Measurements from ENCODE around the gene CASTOR1.

Gene CASTOR1

DNA sequence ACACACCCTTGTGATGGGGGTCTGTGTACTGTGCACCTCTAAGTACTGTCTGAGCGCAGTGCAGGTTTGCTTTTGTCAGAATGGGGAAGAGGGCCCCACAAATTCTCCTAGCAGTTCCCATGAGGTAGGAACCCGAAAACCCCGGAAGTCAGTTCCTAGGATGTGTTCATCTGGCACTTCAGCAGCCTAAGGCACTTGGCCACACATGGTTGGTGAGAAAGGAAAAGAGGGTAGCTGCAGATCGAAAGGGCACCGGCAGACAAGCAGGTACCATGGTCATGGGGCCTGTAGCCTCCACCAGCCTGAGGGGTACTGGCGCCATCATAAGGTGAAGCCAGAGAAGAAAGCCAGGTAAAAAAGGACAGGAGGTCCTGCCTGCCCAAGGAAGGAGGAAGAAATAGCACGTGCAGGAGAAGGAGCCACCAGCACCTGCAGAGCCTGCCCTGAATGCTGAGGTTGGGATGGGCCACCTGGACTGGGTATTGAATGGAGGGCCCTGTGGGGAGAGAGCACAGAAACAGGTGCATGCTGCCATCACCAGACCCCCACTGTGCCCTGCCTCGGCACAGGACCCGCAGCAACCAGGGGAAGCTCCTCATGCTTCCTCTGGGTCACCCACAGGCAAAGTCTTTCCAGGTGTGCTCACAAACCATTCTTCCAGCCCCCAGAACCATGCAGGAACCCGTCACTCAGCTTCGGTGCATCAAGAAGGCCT is 8.1 kb upstream of the CASTOR1 start:
- no peak for DNase-seq

DNA sequence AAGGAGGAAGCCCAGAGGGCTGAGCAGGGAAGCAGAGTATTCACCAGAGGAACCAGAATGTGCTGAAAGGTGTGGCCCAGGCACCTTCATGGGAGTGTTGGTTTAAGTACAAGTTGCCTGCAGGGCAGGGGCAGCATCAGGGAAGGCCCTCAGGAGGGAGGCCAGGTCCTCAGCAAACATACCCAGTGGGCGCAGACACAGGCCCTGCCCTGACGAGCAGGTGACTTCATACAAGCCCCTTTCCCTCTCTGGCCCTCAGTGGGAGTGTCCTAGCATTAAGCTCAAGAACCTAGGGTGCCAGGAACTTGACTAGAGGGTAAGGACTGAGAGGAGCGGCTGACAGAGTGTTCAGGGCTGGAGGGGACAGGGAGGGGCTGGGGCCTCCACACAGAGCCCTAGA is 7.5 kb upstream of the CASTOR1 start:
- DNase-seq: no peak

DNA sequence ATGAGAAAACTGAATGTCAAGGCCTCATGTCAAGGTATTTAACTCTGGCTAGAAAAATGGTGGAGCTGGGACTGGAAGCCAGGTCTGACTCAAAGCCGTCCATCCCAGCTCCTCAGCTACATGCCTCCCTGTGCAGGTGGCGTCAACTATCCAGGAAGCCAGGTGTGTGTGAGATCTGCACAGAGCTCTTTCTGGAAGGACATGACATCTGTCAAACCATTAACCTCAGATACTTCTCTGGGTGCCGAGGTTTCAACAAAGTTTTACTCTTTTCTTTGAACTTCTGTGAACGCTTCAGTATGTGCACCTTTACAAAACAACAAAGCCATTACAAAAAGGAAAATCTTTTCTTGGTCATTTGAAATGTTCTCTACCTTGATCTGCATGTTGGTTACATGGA is 7.0 kb upstream of the CASTOR1 start:
- DNase-seq: no peak

DNA sequence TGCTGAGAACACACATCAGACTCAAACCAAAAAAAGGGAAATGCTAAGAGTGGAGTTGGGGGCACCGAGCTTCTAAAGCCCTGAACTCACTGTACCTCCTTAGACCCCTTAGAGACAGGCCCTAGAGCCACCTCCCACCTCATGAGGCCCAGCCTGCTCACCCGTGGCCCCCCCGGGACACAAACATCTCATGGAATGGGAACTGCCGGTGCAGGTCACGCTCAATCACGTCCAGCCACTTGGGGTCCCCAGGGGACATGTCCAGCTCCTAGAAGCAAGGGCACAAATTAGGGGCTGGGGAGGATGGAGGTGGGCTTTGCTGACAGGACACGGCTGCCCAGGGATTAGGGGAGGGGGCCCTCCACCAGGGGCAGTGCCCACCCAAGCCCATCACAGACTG is 6.3 kb upstream of the CASTOR1 start:
- no peak for DNase-seq

DNA sequence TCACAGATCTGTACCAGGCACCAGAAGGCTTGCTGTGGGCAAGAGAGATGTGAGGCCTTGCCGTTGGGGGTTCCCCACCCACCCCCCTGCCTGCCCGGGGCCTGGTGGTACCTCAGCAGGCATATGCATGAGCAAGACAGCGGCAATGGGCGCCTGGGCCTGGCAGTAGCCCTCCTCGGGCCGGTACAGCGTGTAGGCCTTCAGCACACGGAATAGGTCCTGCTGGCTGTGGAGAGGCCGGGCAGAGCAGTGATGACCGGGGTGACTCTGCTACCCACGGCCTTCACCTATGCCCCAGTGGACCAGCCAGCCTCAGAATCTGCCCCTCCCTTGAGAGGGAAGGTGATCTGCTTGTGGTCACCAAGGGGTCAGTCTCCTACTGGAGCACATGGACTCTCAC is 5.5 kb upstream of the CASTOR1 start:
- no peak for DNase-seq

DNA sequence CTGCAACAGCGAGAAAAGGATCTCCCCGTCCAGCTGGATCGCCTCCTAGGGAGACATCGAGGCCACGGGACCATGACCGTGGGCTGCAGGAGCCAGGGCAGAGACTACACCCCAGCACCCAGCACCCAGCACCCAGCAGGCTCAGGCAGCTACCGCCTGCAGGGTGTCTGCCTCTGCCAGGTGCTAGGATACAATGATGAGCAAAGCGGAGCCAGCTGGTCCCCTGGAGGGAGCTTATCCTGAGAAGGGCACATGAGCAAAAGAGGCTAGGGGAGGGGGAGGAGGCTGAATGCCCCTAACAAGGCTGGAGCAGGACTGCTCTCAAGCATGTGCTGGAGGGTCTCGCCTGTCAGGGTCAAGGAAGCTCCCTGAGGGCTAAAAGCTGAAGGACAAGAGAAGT is 4.8 kb upstream of the CASTOR1 start:
- no peak for DNase-seq

DNA sequence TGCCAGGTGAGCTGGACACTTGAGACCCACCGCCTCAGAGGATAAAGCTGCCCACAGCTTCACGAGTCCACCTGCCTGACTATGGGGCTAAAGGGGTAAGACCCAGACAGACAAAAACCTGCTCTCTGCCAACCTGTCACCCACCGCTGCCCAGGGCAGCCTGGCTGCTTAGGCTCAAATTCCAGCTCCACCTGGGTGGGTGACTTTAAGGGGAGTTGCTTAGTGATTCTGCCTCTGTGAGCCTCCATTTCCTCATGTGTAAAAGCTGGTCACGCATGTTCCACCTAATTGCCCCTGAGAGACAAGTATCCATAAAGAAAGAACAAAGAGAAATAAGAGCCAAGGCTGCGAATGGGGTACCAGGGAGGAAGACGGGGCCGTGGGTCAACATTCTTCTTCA is 3.7 kb upstream of the CASTOR1 start:
- DNase-seq: no peak

DNA sequence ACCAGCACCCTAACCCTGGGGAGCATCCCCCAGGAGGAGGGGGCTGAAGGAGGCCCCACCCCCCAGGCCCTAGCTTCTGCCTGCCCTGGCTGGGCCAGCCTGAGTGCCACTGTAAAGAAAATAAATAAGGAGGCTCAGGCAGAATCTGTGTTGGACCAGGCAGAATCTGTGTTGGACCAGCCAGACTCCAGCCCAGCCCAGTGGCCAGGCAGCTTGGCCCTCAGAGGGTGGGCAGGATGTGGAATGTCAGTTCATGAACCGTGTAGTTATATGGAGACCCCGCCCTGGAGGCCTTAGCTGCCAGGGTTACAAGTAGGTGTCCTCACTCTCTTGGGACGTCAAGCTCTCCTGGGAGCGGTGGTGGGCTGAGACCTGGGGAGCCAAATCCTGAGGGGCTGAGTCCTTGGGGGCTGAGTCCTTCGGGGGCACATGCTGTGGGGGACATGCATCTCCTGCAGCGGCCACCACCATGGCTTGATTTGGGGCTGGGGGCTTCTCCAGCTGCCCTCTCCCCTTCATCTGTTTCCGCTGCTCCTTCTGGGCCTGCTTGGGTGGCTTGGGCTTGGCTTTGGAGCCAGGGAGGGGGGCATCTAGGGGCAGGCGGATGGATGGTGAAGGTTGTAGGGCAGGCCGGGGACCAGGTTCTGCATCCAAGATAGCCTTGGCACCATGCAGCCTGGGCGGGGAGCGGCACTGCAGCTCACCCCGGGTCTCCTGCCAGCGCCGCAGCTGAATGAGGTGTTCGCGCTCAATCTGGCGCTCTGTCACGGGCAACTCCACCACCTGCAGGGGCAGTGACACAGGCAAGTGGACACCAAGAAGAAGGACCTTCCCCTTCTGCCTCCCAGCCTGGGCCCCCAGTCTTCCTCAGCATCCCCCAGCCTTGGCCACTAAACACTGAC is 3.0 kb upstream of the CASTOR1 start:
- DNase-seq: no peak

DNA sequence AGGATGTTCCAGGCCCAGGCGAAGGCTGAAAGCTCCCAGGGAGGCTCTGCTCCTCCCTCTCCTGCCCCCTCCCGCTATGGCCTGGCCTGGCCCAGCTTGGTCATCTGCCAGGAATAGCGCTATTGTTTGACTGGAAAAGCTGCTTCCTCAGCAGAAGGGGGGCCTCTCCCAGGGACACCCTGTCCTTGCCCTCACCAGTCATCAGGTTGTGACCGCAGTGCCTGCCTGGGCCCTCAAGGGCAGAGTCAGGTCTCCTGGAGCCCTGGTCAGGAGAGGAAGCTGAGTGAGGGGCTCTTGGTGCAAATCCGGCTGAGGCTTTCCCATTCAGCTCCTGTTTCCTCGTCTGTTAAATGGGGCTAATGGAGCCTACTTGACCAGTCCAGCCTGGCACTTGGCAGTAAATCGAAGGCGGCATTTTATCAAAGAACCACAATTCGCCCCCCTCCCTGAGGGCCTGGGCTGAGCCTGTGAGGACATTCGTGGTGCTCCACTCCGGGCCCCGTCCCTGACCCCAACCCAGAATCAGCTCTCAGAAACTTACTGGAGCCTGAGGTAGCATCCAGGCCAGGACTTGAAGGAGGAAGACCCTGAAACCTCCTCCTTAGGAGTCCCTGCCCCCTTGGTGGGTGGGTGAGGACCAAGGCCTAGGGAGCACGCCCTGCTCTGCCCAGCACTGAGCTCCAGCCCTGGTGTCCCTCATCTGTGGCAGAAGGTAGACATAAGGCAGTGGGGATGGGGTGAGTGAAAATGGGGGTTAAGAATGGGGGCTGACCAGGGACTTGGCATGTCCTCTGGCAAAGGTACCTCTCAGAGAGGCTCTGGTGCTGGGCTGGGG is 2.0 kb upstream of the CASTOR1 start:
- peak; percentile 17 for DNase-seq

DNA sequence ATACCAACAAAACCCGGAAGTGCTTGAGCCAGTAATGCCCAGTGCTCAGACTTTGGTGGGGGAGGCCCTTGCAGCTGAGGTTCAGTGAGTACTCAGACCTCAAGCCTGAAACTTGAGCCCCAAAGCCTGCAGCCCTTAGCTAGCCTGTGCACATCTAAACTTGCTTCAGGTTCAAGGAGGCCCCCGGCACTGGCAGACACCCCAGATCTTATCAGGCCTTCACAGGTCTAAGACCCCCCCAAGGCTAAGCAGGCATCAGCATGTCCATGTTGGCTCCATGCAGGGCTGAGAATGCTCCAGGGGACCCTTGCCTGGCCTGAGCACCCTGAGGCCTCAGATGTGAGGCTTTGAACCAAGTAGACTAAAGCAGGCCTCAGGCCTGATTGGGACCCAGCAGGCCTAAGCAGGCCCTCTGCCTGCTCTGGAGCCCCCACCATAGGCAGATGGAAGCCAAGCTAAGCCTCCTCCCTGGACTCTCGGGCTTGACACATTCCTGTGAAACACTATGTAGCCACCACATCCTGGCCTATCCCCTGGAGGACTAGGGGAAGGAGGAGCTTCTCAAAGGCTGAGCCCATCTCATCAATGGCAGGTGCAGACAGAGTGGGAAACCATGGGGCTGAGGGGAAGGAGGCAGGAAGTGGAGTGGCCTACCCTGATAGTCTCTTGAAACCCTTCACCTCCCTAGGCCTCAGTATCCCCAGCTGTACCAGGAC is 1.2 kb upstream of the CASTOR1 start:
- DNase-seq: no peak

DNA sequence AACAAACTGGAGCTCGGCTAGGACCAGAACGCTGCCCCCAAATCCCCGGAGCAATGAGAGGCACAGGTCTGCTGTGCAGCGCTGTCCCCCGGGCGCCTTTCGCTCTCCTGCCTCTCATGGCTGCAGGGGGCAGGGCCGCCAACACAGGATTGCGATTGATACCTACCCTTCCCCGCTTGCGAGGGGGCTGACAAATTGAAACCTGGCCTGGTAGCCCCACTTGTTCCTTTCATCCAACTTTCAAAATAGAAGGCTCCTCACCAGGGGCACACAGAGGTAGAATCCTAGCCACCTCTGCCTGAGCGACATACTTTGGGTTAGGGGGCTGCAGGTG is 642 bp upstream of the CASTOR1 start:
- DNase-seq: no peak

DNA sequence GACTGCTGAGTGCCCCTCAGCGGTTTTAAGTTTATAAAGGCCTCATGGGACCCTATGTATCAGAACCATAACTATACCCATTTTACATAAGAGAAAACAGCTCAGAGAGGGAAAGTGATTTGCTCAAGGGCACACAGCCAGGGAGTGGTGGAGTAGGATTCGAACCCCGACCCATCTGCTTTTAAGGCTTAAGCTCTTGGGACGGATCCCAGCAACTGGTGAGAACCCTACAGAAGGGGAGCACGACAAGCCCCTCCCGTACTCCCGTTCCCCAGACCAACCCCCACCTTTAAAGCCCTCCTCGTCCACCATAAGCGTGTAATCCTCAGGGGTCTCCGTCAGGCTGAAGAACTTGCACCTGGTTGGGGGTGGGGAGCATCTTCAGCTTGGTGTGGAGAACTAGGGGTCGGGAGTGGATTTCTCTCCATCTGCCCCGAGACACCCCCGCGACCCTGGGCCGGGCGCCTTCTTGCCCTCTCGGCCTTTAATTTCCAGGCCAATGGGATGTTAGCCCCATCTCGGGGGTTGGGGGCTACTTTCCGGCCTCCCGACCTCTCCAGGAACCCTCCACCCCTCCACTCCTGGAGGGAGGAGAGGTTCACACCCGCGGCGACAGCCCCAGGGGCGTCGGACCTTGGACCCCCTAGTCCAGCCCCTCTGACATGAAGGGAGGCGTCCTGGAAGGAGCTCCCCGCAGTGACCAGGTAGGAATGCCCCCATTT is 725 bp downstream of the CASTOR1 start:
- DNase-seq: no peak

DNA sequence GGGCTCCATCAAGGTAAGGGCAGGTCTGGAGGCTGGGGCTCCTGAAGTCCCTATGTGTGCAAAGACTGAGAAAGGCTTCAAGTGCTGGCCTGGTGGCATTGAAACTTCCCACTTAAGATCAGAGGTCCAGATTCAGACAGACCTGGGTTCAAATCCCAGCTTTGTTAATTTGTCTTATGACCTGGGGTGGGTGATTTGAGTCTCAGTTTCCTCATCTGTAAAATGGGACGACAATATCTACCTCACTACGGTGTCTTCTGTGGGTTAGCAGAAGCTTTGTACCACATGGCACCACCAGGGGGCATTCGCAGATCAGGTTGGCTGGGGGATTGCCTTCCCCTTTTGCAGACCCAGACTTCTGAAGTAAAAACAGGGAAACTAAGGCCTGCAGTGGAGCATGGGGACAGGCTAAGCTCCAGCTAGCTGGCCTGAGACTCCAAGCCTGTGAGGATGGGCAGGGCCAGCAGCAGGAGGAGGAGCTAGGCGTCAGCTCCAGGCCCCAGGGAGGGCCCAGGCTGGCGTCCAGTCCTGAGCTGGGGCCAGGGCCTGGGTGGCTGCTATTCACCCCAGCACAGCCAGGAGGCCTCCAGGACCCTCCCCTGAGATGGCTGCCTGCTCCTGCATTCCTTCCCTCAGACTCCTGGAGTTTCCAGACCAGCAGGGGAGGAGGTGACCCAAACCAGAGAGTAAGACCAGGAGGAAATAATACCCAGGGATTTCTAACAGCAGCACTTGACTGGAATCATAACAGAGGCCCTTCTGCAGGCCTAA is 1.5 kb downstream of the CASTOR1 start:
- no peak for DNase-seq

DNA sequence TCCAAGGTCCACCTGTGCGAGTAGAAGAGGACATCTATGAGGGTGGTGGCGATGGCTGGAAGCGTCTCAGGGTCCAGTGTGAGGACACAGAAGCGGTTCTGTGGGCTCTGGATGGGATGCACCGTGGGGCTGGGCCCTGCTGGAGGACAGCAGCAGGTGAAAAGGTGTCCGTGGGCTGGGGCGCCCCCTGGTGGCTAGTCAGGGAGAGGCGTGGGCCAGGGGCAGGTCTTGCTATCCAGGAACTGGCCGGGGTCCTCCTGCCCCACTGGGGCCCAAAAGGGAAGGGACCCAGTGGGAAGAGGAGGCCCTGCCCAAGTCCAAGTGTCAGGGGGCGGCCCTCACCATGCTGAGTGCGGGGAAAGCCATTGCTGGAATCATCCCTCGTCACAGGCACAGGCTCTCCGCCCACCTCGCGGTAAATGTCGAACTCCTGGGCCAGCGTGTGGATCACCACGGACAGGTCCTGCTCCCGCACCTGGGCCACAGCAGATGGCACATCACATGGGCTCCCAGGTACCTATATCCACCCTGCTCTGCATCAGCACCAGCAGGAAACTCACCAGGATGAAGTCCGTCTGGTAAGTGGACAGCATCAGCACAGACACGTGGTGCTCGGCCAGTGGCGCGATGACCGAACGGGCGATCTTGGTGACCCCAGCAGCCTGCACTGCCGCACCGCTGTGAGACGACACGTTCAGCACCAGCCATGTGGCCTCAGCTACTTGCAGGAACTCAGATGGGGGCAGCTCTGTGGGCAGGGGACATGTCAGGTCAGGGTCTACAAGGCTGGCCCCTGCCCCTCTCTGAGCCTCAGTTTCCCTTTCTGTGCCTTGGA is 2.3 kb downstream of the CASTOR1 start:
- DNase-seq: no peak

DNA sequence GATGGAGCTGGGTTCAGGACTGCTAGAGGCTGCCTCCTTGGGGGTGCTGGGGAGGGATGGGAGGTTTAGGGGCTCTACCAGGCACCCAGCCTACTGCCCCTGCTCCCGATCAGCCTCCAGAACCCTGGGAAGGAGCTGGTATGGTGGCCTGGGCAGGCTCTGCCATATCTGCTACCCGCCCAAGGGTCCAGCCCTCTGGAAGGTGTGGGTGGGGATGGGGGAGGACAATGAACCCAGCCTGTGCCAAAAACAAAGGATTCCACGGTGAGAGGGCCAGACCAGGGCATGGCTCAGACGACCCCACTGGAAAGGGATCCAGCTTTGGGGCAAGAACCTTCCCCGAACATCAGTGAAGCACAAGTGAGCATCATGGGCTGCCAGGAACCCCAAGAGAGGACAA is 3.0 kb downstream of the CASTOR1 start:
- DNase-seq: no peak

DNA sequence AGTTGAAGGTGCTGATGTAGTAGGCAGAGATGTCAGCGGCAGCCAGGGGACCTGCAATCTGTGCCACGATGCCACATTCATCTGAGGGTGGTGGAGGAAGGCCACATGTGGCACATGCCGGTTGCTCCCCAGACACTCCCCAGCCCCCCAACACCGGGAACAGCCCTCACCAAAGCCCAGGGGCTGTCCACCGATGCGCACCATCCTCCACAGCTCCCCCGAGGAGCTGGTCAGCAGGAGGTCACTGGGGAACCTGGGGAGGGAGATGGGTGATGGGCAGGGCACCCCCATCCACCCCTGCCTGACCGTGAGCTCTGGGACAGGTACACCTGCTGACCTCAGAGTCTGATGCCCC is 3.5 kb downstream of the CASTOR1 start:
- DNase-seq: no peak

DNA sequence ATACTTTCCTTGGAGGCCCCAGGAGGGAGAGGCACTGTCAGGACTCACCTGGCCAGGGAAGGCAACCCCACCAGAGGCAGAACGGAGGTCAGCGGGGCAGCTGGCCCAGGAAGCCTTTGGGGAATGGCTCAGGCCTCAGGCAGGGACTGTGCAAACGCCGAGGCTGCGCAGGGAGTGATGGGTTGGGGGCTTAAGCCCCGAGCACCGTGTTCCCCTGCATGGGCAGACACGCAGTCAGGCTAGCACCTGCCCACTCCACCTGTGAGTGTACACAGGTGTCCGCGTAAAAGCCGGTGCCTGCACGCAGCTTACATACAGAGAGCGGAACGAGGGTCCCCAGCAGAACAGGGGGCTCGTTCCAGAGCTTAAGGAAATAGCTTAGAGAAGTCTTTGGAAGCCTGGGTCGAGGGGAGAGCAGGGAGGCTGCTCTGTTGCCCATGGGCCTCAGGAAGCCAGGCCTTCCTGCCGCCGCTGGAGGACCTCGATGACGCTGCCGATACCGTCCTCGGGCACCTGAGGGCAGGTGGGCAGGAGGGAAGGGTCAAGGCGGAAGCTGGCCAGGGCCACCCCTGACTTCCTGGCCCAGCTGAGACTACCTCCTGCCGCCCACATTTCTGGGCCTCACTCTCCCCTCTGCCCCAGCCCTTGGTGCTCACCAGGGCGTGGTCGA is 4.0 kb downstream of the CASTOR1 start:
- DNase-seq: no peak

DNA sequence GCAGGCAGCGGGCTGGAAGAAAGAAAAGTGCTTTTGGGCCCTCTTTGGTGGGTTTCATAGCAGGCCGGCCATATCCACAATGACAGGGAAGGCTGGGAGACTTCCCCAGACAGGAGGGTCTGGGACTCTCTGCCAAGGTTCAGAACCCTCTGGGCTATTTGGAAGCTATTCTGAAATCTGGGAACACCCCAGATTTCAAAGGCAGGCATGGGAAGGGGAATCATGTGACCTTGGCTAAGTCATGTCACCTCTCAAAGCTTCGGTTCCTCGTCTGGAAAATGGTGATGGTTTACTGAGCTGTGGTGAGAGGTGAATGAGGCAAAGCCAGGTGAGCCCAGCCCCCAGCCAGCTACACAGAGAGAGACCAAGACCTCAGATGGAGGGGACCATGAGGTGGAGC is 4.6 kb downstream of the CASTOR1 start:
- no peak for DNase-seq

DNA sequence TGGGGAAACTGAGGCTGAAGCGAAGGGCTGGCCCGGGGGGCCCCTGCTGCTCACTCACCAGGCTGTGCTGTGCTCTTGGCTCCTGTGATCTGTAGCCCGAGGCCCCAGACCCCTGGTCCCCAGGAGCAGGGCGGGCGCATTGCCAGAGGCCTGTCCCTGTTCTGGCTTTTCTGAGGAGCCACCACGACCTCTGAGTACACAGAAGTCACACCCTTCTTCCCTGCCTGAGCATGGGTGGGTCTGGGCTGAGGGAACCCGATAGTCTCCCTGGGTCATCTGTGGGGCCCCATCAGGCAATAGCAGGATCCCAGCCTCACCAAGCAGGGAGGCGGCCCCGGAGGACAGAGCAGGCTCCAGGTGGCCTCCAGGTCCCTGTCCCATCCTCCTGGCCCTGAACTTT is 5.1 kb downstream of the CASTOR1 start:
- no peak for DNase-seq

DNA sequence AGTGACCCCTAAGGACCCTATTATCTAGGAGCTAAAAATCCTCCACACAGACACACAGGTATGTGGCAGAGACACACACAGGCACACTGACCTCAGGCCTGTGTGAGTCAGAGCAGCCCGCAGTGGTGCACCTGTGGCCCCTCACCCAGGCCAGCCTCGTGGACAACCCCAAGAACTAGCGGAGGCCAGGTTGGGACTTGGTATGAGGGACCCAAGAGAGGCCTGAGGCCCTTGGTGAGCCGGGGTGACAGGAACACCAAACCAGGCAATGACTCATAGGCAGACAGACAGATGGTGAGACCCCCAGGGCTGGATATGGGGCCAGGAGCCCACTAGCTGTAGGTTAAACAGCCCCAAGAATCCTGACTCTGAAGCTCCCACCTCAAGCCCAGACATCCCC is 6.0 kb downstream of the CASTOR1 start:
- no peak for DNase-seq

Data from NCI-H774 (cell line).